GM19025 (cell line): ENCODE results near the gene ST7L.

Experiments used
- ATAC-seq: cut with Tn5 transposase; IDR thresholded peaks from one replicate; pipeline ENCODE4 v1.9.1; 2021; ENCODE audit warnings: mild to moderate bottlenecking, low read depth, moderate library complexity; ENCODE audit not compliant: unreplicated experiment

Gene ST7L

DNA sequence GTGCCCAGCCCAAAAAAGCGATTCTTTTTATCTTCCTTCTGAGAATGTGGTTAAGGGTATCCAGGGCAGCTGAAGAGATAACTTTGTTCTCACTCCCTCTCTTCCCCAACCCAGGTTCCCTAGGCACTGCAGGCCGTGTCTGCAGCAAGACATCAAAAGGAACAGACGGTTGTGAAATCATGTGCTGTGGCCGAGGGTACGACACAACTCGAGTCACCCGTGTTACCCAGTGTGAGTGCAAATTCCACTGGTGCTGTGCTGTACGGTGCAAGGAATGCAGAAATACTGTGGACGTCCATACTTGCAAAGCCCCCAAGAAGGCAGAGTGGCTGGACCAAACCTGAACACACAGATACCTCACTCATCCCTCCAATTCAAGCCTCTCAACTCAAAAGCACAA is 98.8 kb downstream of the ST7L start:
- no peak for ATAC-seq

DNA sequence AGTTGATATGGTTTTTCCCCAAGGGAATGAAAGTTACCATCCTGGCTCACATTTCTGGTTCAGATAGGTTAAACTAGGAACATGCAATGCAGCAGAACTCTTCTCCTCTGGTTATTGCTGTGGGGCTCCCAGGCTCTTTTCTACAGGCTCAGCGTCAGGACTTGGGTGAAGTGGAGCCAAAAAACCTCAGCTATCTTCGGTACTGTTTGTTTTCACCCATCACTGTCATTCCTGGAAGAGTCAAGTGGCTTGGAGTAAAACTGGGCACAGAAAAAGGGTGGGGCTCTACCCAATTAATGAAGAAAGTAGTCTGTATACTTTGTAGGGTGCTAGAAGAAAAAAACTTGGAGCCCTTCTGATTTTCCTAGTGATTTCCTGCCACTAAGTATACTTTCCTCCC is 100.8 kb downstream of the ST7L start:
- no peak for ATAC-seq

DNA sequence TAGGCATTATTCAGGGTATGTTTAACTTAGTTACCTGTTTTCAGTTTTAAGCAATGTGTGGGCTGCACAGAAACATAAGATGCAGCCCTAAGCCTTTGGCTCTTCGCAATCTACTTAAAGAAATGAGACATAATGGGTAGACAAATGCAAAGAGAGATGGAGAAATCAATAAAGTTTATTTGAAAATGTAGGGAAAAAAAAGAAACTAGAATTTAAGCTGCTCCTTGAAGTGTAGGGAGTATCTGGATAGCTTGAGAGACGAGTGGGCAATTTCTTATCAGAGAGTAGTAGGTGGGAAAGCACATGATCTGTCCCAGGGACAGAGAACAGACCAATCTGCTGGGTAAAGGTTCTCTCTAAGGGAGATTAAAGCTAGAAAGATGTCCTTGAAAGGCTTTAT is 101.3 kb downstream of the ST7L start:
- no peak for ATAC-seq

DNA sequence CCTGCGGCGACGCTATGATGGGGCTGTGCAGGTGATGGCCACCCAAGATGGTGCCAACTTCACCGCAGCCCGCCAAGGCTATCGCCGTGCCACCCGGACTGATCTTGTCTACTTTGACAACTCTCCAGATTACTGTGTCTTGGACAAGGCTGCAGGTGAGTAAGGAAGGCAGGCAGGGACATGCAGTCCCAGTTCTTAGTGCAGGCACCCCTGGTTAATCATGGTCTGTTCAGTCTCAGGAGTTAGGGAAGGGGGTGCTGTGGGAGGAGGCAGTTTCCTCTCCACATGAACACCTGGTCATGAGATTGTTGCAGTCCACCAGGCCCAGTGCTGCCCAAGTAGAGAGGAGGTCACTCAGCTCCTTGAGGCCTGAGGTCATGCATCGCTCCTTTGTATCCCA is 101.7 kb downstream of the ST7L start:
- no peak for ATAC-seq

DNA sequence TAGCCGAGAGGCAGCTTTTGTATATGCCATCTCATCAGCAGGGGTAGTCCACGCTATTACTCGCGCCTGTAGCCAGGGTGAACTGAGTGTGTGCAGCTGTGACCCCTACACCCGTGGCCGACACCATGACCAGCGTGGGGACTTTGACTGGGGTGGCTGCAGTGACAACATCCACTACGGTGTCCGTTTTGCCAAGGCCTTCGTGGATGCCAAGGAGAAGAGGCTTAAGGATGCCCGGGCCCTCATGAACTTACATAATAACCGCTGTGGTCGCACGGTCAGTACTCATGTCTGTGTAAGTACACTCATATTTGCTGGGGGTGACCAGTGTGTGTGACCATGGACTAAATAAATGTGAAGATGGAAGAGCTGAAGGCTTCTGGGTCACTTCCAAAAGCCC is 102.8 kb downstream of the ST7L start:
- ATAC-seq = no peak

DNA sequence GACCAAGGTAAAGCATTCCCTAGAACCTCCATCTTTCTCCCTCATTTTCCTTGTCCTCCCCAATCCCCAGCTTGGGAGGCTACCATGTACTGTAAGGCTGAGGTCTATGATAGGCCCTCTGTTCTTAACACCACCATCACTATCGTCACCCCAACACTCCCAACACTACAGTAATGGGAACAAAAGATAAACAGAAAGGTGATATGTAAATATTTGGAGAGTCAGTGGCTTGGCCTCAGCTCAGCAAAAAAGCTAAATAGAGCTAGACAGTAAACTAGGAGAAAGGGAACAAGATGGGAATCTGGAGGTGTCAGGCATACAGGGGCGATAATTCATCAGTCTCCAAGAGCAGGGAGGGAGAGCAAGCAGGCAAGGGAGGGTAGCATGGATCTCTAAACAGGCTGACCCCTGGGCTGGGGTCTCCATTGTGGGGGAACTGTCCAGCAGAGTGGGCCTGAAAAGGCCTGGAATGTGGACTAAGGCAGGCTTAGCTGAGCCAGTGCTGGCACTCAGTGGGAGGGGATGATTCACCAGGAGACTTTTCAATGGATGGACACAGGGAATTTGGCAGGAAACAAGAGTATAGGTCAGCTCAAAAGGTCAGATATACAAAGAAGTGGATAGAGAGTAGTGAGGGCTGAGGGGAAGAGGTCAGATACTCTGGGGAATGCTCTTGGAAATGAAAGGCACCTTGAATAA is 103.5 kb downstream of the ST7L start:
- ATAC-seq = no peak

DNA sequence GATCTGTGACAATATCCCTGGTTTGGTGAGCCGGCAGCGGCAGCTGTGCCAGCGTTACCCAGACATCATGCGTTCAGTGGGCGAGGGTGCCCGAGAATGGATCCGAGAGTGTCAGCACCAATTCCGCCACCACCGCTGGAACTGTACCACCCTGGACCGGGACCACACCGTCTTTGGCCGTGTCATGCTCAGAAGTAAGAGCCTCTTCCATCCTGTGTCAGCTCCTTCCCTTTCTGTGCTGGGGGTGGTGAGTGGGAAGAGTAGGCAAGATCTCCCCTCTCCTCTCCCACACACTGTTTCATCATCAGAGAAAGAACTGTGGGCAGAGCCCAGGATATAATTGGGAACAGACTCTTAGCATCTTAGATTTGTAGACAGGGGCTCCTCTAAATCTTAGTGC is 104.0 kb downstream of the ST7L start:
- ATAC-seq = no peak

DNA sequence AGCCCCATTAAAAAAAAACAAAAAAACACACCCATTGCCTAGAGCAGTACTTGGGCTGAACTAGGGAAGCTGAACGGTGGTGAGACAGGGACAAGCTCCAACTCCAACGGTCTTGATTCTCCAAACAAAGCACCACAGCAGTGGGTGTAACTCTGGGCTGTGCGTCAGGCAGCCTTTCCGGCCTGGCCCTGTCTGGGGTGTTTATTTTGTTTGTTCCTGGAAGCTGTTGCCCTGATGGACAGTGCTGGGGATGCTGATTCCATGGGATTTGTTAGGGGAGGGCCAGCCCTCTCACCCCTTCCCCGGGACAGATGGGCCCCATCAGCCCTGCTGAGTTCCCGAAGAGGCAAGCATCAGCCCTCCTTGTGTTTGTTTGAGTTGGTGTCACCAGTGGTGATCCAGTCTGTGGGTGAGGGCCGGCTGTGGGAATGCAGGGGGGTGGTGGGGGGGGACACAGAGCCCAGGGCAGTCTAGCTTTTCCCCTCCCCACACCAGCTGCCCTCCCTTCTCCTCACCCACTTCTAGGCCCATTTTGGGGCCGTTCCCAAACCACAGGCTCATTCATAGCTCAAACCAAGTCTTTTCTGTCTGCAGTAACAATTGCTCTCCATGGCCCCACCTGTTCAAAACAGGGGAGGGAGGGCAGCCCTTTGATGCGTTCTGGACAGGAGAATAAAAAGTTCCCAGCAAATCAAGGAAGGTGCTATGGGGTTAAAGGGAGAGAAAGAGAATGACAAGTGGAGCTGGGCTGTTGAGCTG is 105.7 kb downstream of the ST7L start:
- no peak for ATAC-seq

DNA sequence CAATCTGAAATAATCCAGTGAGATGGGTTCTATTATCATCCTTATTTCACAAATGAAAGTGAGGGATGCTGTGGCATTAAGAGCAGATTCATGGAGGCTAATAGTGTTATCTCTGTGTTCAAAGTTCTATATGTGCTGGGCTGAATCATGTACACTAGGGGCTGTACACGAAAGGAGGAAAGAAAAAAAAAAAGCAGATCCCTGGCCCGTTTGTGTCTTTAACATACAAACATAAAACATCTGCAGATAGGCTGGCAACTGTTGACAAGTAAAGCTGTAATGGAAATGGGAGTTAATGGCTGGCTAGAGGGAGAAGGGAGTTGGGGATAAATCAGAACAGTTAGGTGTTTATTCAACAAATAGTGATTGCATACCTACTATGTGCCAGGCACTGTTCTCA is 107.0 kb downstream of the ST7L start:
- no peak for ATAC-seq

DNA sequence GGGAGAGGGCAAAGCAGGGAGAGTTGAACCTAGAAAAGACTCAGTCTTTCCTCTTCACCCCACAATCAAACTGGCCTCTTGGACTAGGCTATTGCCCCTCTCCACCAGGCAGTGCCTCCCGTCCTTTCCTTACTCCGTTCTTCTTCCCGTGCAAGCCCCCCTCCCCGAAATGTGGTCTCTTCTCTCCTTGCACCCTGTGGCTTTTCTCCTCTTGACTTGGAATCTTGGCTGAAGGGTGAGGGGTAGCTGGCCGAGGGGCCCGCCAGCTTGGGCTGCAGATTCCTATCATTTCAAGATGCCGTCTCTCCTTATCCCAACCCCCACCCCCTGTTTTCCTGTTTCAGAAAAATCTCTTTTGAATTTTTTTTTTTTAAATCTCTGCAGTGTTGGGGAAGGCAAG is 108.6 kb downstream of the ST7L start:
- ATAC-seq = no peak

DNA sequence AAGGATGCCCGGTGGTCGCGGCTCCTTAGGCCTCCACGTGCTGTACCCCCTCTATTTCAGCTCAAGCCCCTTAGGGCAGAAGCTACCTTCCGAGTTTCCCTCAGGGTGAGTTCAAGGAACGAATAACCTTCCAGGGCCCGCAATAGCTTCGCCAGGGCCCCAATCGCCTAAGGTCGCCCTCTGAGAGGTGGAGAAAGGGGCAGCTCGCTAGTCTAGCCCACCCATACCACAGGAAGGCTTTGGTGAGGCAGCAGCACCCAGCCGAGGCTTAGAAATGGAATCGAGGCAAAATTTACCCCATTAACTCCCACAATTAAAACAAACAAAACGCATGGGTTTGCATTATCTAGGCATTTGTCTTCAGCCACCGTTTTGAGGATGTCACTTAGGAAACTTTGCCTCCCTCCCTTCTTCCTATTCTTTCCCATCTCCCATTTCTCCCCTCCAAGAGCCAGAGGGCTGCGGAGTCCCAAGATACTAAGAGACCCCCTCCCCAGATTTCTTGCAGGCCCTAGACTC is 109.2 kb downstream of the ST7L start:
- no peak for ATAC-seq

DNA sequence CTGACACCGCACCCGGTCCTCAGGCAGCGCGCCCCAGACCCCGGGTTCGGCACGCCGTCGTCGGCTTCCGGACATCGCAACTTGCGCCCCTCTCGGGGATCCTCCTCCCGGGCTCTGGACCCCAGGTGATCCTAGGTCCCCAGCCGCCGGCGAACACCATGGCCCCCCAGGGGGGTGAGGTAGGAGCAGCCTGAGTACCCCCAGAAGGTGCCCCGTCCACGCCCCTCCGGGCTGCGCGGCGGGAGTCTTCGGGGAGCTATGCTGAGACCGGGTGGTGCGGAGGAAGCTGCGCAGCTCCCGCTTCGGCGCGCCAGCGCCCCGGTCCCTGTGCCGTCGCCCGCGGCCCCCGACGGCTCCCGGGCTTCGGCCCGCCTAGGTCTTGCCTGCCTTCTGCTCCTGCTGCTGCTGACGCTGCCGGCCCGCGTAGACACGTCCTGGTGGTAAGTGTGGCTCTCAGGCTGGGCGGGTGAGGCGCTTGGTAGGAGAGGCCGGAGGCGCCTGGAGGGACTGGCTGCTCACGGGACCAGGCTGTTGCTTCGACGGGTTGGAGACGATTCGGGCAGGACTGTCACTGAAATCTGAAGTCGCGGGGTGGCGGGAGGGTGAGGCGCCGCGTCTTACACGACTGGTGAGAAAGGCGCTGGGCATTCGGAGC is 109.8 kb downstream of the ST7L start:
- ATAC-seq = no peak

DNA sequence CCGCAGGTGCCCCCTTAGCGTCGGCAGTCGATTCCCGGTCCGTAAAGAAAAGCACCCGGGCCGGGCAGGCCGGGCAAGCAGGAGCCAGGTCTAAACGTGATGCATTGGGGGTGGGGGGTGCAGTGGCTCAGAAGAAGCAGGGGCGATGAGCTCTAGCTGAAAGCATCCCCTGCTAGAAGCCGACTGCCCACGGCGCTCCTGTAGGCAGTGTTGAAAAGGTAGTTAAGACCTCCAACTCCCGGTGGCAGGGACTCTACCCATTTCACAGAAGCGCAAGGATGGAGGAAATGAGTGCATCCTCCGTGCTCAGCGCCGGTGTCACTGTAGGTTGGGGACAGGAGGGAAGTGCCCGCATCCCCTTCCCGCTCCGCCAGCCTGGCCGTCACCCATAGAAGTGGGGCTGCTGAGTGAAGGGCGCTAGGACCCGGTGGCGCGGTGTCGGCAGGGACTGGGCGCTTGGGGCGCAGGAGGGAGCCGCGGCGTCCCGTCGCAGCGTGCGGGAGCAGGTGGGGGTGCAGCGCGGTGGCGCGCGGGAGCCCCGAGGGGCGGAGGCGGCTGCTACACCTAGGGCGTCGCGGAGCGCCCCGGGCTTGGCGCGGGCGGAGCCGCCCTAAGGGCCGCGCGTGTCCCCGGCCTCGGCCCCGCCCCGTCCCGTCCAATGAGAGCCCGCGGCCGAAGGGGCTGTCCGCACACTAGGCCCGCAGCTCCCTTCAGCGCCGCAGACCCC is 110.5 kb downstream of the ST7L start, which contains the start of gene WNT2B:
Gene WNT2B, plus strand, starts transcription at position 688 of the 727 bp plus-strand sequence. CDS start 298 bp downstream, outside the sequence.
- ATAC-seq = no peak

DNA sequence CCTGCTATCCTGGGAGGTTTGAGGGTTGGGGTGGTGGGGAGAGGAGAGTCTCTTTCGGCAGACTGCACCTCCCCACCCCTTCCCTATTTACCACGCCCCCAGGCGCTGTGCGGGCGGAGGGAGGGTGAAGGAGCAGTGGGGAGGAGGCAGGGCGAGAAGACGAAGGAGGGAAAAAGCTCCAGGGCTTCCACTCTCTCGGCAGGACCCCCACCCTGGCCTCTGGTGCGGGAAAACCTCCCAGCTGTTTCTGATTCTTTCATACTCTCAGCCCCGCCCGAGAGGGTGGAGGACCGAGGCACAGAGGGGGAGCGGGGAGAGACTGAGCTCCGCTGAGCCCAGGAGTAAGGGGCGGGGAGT is 111.0 kb downstream of the ST7L start:
- ATAC-seq = no peak

DNA sequence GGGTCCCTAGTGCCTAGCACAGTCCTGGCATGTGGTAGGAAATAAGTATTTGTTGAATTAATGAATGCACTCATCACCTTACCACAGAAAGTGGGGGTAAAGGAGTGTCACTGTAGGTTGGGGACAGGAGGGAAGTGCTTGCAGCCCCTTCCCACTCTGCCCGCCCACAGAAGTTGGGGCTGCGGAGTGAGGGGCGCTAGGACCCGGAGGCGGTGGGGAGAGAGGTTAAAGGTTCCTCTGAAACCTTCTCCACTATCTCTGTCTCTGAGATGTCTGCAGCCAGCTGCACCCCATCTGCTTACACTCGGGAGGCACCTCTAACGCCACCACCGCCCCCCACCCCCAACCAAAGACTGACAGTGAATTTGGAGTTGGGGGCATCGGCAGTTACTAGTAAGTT is 111.6 kb downstream of the ST7L start:
- ATAC-seq = no peak

DNA sequence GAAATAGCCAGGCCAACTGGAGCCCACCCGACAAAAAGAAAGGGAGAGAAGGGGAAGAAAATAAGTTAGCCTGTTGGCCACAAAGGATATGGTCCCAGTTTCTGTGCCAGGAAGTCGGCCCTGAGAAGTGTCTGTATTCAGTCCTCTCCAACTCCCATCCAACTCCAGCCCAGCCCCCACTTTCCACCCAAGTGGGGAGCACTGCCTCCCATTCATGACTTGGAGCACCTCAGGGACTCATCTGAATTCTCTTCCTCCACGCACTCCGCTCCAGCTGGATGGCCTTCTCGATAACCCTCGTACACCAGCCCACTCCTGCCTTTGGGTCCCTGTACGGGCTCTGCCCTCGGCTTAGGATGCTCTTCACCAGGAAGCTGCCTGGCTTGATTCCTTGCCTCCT is 112.2 kb downstream of the ST7L start:
- no peak for ATAC-seq

DNA sequence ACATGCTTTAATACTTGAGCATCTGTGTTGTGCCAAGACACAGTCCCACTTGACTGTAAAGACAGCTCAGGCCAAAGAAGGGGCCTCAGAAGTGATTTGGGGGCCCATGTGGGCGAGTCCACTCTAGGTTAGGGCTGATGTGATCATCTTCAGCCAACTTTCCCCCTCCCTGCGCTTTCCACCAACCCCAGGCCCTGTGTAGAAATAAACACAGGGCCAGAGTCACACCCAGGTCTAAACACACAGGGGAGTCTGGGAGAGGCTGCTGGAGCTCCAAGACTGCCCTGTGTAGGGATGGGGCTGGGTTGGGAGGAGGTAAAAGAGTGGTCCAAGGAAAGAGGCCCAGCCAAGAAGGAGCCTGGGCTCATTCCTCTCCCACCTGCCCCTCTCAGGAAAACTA is 112.6 kb downstream of the ST7L start:
- no peak for ATAC-seq

DNA sequence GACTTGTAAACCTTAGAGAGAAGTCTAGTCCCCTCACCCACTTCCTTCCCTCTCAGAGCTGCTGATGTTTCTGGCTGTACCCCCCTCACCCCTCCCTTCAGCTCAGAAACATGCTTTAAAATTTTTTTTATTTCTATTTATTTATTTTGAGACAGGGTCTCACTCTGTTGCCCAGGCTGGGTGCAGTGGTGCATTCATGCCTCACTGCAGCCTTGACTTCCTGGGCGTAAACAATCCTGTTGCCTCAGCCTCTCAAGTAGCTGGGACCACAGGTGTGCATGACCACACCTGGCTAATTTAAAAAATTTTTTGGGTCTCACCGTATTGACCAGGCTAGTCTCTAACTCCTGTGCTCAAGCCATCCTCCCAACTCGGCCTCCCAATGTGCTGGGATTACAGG is 113.1 kb downstream of the ST7L start:
- ATAC-seq = no peak

DNA sequence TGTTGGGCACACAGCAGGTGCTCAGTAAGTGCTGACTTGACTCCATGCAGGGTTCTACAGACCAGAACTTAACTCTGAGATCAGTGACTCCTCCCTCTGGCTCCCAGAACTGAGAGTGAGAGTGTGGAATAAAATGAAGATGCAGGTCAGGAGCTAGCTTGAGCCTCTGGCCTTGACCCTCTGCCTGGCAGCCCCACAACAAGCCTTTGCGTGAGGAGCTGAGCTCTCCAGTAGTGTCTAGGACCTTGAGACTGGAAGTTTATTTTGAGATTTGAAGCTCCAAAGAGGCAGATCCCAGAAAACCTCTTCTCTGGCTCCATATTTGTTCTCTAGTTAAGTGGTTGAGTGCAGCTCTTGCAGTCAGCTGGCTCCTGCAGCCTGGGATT is 113.5 kb downstream of the ST7L start:
- ATAC-seq = no peak

DNA sequence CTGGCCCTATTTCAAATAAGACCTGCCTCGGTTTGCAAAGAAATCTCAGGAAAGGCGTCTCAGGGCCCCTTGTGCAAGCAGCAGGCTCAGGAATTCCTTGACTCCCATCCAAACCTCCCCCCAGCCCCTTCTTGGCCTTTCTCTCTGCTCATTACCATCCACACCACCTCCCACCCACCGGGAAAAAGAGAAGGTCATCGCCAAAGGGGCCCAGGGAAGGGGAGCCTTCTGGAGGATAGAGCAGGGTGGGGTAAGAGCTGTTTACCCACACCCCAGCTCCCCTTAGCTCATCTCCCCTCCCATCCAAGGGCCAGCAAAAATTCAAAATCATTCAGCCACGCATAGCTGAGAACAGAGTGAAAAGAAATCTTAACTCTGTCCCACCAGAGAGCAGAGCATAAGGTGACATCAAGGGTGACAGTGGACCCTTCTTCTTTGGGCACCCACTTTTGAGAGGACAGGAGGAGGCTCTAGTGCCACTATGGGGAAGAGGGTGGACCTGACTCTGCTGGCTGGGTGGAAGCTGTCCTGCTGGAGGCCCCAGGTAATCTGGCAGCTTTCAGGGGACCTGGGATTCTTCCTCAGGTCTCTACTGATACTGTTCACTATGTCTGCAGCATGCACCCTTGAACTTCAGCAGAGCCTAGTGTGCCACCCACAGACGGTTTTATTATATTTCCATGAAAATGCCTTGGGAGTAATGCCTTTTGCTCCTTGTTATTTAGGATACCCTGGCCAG is 114.1 kb downstream of the ST7L start:
- no peak for ATAC-seq
